Panc1 (cell line): ENCODE data around the gene TMEM82. TPM values are rescaled to one million over a fixed set of nuclear protein-coding genes. Genes with fewer than 3 reads are reported as not detected.

ENCODE experiments used
- ATAC-seq: fragments of 200-7000 bp; cut with Tn5 transposase; 2 replicates; pipeline ENCODE4 v1.9.1; 2020; ENCODE audit warnings: mild to moderate bottlenecking, moderate library complexity
- BruUV-seq: library from RNA; stranded (reverse); fragments of 400-500 nt; replicated peaks from 2 replicates; lab custom pipeline; 2021; lab: Mats Ljungman, UMichigan
- CTCF ChIA-PET: fragments of 300-600 bp; sonication (Branson Sonifier 250); formaldehyde crosslinking; loops from one replicate; lab custom pipeline; 2022; ENCODE audit warnings: antibody characterized with exemption; lab: Charles Lee
- POLR2A ChIA-PET: fragments of 300-600 bp; sonication (Branson Sonifier 250); formaldehyde crosslinking; loops from one replicate; lab custom pipeline; 2022; ENCODE audit warnings: antibody characterized with exemption; lab: Charles Lee
- DNase-seq: peaks from one replicate; pipeline ENCODE4 v3.0.0-alpha.2; 2010; ENCODE audit warnings: low read depth, low spot score
- H3K27ac ChIP-seq: 2 replicates; pipeline ENCODE4 v1.5.1; 2011; ENCODE audit warnings: mild to moderate bottlenecking, low read length, inconsistent platforms
- H3K27me3 ChIP-seq: fragments of 200-500 bp; sonication (Bioruptor generic); 2 replicates; pipeline ENCODE4 v1.6.0; 2014; ENCODE audit warnings: low read length, inconsistent platforms; ENCODE audit not compliant: control insufficient read depth, insufficient read depth
- H3K36me3 ChIP-seq: fragments of 200-500 bp; sonication (Bioruptor generic); 2 replicates; pipeline ENCODE4 v1.5.1; 2014; ENCODE audit warnings: inconsistent platforms, mild to moderate bottlenecking, low read length, moderate library complexity; ENCODE audit not compliant: control insufficient read depth, insufficient read depth
- H3K4me1 ChIP-seq: 2 replicates; pipeline ENCODE4 v1.5.1; 2011; ENCODE audit warnings: inconsistent platforms, mild to moderate bottlenecking, low read length, moderate library complexity; ENCODE audit not compliant: control insufficient read depth, insufficient read depth
- H3K4me3 ChIP-seq, 2 experiments: 2 replicates each; pipeline ENCODE4 v1.5.1; 2011 to 2012; ENCODE audit warnings: low read depth in 2 of 2, low read length in 2 of 2, mild to moderate bottlenecking in 2 of 2, inconsistent platforms in 1 of 2, moderate library complexity in 1 of 2
- H3K9me3 ChIP-seq: fragments of 200-500 bp; sonication (Bioruptor generic); 2 replicates; pipeline ENCODE4 v1.5.1; 2014; ENCODE audit warnings: low read depth, mild to moderate bottlenecking, inconsistent platforms, low read length, moderate library complexity; ENCODE audit not compliant: control insufficient read depth, insufficient read depth
- POLR2AphosphoS5 ChIP-seq: IDR thresholded peaks from 2 replicates; pipeline ENCODE4 v1.6.1; 2012; ENCODE audit warnings: mild to moderate bottlenecking, low read depth, low read length, moderate library complexity
- SIN3A ChIP-seq: IDR thresholded peaks from 2 replicates; pipeline ENCODE4 v1.6.1; 2012; ENCODE audit warnings: low read depth, mild to moderate bottlenecking, low read length, moderate library complexity, borderline replicate concordance; ENCODE audit not compliant: insufficient read depth
- TCF7L2 ChIP-seq: IDR thresholded peaks from 2 replicates; pipeline ENCODE4 v1.6.1; 2011; ENCODE audit warnings: mild to moderate bottlenecking, low read depth, low read length, inconsistent platforms
- in situ Hi-C: cut with HindIII; loops from 2 replicates; pipeline ENCODE4 v1.10.0; 2016; ENCODE audit warnings: low sequenced_read_pairs, low pct_unique_long_range_greater_than_20kb
- intact Hi-C: fragments of 100-400 bp; cut with micrococcal nuclease; formaldehyde crosslinking; loops from one replicate; pipeline ENCODE4 v1.10.0; 2022; ENCODE audit not compliant: unreplicated experiment
- total RNA-seq: library from RNA; stranded (reverse); gene quantifications from one replicate; pipeline ENCODE4 v1.2.1, GENCODE V29; 2021; ENCODE audit not compliant: unreplicated experiment
- TF ChIP-seq, protein P1 (sequence below): fragments of 450-650 bp; IDR thresholded peaks from 2 replicates; pipeline ENCODE4 v1.5.1; 2017; ENCODE audit warnings: mild to moderate bottlenecking
- TF ChIP-seq, protein P2 (sequence below), 2 experiments: IDR thresholded peaks; 2 replicates each; pipeline ENCODE4 v1.6.1; 2011 to 2012; ENCODE audit warnings: low read depth in 2 of 2, control low read depth in 1 of 2, low read length in 1 of 2, mild to moderate bottlenecking in 1 of 2, moderate library complexity in 1 of 2; ENCODE audit not compliant: insufficient read depth in 1 of 2

TMEM82 gene
- total RNA-seq, 1 experiment from 2014 or later: not detected

DNA sequence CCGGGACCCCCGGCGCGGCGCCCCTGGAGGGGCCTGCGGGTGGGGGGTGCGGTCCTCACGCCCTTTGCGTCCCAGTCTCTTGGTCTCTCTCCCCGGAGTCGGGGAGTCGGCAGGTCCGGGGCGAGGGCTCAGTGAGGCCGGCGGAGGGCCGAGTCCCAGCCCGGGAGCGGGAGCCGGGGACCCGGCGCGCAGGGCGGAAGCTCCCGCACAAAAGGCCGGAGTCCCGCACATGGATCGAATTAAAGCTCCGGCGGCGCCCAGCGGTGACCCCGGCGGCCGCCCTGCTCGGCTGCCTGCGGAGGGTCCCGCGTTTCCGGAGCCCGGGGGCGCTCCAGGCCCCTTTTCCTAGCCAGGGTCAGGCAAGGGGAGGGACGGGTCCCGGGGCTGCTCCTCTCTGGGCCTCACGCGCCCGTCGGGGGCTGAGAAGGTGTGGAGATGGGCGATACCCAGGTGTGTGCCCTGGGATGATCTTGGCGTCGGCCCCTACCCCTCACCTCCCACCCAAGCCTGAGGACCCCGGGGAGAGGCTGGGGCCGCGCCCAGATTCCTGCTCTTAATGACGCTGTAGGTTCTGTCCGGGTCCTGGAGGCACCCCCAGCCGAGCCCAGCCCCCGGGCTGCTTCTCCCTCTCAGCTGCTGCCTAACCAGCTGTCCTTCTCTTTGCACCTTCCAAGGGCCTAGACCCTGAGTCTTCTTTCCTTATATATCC is 16.8 kb downstream of the TMEM82 start:
- no peaks in the 10 kb centered on the region for H3K27me3 ChIP-seq
- DNase-seq (no peak), ATAC-seq (no peak)
- BruUV-seq: no TSS peak
- H3K36me3 ChIP-seq: no peaks in the 10 kb centered on the region
- CTCF ChIA-PET: interaction anchor here (0.6 kb wide), 1 partner anchor 10 kb away, joined by 4 read pairs; no protein-coding TSS in a partner anchor
- H3K4me3 ChIP-seq: peak overlapping the region in 1 of 2 experiments; percentile 35; a peak in 1 of 4 replicates
- POLR2A ChIA-PET: no interaction called here
- no peak overlapping the region for H3K27ac ChIP-seq
- intact Hi-C loops (no loop called here), in situ Hi-C loops (no loop called here)
- H3K4me1 ChIP-seq: peaks cover 33% of the 10 kb centered on the region
- no peak for TF ChIP-seq POLR2AphosphoS5
- H3K9me3 ChIP-seq: no peaks in the 10 kb centered on the region

DNA sequence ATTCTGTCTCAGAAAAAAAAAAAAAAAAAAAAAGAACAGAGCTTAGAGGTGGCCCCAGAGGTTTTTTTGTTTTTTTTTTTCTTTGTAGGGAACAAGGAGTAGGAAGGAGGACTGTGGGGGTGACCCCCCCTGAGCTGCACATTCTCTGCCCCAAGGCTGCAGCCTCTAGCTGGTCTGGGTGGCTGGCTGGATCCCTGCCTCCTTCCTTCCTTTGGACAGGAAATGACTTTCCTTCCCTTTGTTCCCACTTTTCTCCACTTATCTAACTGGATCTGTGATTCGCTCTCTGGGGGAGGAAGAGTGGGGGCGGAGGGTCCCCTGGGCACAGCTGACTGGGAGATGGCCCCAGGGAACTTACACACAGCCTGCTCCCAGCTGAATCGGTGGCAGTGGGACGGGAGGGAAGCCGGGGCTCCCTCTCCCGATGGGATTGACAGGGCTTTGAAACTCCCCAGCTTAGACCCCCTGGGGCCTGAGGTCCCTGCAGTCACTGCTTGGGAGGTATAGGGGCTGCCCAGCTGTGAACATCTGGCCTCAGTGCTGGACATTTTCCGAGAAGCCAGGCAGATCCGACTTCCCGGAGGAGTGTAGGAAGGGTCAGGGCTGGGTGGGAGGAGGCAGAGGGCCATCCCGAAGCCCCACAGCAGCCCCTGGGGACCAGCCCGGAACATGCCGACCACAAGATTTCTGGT is 18.4 kb downstream of the TMEM82 start:
- H3K27me3 ChIP-seq: no peaks in the 10 kb centered on the region
- peak overlapping the region in 1 of 2 experiments; percentile 8; a peak in 1 of 4 replicates for H3K4me3 ChIP-seq
- ChIA-PET POLR2A (no interaction called here), CTCF (no interaction called here)
- intact Hi-C loops: no loop called here
- TF ChIP-seq TCF7L2 (no peak), POLR2AphosphoS5 (no peak), SIN3A (no peak)
- TF ChIP-seq, protein P1, sequence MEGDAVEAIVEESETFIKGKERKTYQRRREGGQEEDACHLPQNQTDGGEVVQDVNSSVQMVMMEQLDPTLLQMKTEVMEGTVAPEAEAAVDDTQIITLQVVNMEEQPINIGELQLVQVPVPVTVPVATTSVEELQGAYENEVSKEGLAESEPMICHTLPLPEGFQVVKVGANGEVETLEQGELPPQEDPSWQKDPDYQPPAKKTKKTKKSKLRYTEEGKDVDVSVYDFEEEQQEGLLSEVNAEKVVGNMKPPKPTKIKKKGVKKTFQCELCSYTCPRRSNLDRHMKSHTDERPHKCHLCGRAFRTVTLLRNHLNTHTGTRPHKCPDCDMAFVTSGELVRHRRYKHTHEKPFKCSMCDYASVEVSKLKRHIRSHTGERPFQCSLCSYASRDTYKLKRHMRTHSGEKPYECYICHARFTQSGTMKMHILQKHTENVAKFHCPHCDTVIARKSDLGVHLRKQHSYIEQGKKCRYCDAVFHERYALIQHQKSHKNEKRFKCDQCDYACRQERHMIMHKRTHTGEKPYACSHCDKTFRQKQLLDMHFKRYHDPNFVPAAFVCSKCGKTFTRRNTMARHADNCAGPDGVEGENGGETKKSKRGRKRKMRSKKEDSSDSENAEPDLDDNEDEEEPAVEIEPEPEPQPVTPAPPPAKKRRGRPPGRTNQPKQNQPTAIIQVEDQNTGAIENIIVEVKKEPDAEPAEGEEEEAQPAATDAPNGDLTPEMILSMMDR: no peak
- TF ChIP-seq, protein P2, sequence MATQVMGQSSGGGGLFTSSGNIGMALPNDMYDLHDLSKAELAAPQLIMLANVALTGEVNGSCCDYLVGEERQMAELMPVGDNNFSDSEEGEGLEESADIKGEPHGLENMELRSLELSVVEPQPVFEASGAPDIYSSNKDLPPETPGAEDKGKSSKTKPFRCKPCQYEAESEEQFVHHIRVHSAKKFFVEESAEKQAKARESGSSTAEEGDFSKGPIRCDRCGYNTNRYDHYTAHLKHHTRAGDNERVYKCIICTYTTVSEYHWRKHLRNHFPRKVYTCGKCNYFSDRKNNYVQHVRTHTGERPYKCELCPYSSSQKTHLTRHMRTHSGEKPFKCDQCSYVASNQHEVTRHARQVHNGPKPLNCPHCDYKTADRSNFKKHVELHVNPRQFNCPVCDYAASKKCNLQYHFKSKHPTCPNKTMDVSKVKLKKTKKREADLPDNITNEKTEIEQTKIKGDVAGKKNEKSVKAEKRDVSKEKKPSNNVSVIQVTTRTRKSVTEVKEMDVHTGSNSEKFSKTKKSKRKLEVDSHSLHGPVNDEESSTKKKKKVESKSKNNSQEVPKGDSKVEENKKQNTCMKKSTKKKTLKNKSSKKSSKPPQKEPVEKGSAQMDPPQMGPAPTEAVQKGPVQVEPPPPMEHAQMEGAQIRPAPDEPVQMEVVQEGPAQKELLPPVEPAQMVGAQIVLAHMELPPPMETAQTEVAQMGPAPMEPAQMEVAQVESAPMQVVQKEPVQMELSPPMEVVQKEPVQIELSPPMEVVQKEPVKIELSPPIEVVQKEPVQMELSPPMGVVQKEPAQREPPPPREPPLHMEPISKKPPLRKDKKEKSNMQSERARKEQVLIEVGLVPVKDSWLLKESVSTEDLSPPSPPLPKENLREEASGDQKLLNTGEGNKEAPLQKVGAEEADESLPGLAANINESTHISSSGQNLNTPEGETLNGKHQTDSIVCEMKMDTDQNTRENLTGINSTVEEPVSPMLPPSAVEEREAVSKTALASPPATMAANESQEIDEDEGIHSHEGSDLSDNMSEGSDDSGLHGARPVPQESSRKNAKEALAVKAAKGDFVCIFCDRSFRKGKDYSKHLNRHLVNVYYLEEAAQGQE (IDR thresholded peaks at IDR 0.05; ENCODE audit: insufficient read depth in 1 of 2, low read depth in 2 of 2, low read length in 1 of 2): no peak
- no TSS peak for BruUV-seq
- DNase-seq: no peak
- H3K4me1 ChIP-seq: peaks cover 30% of the 10 kb centered on the region
- no peaks in the 10 kb centered on the region for H3K36me3 ChIP-seq
- peak overlapping the region; percentile 36 for H3K27ac ChIP-seq
- H3K9me3 ChIP-seq: no peaks in the 10 kb centered on the region
- ATAC-seq: peak; percentile 15
- in situ Hi-C loops: no loop called here
